Endothelial cell of umbilical vein (primary cell): ENCODE results near the gene COL18A1. TPM values are rescaled to one million over a fixed set of nuclear protein-coding genes. Genes with fewer than 3 reads are reported as not detected.

Experiments
- BruUV-seq: library from RNA; stranded (reverse); fragments of 400-500 nt; replicated peaks from 2 replicates; lab custom pipeline; 2021; lab: Mats Ljungman, UMichigan
- CTCF ChIA-PET: fragments of 300-600, 350-600 bp; sonication (Branson Sonifier 250); formaldehyde crosslinking; loops from one replicate; lab custom pipeline; 2021; ENCODE audit warnings: antibody characterized with exemption, inconsistent platforms; lab: Charles Lee
- POLR2A ChIA-PET: fragments of 300-600, 350-600 bp; sonication (Branson Sonifier 250); formaldehyde crosslinking; loops from one replicate; lab custom pipeline; 2021; ENCODE audit warnings: antibody characterized with exemption, inconsistent platforms; lab: Charles Lee
- DNase-seq: peaks from one replicate; pipeline ENCODE4 v3.0.0-alpha.2; 2011; ENCODE audit warnings: low read depth, low spot score
- FAIRE-seq: peaks from 2 replicates; lab custom pipeline; 2011; peaks lifted over from hg19 to GRCh38; lab: Jason Lieb, UNC
- H2AFZ ChIP-seq: 2 replicates; pipeline ENCODE4 v1.6.0; 2012; ENCODE audit warnings: low read depth, low read length, control low read depth, inconsistent platforms
- H3K27ac ChIP-seq: 2 replicates; pipeline ENCODE4 v1.5.1; 2011; ENCODE audit warnings: low read depth, mild to moderate bottlenecking, control low read depth, low read length, moderate library complexity; ENCODE audit not compliant: insufficient read depth
- H3K27me3 ChIP-seq, 2 experiments: 2 replicates each; pipeline versions ENCODE4 v1.6.0 to v1.6.1; 2011; ENCODE audit warnings: low read length in 2 of 2, mixed read lengths in 1 of 2; ENCODE audit not compliant: control insufficient read depth in 2 of 2, insufficient read depth in 2 of 2
- H3K36me3 ChIP-seq, 2 experiments: 2 replicates in 1 of 2; 3 replicates in 1 of 2; pipeline ENCODE4 v1.5.1; 2011; ENCODE audit warnings: low read length in 2 of 2, mild to moderate bottlenecking in 1 of 2, moderate library complexity in 1 of 2; ENCODE audit not compliant: control insufficient read depth in 2 of 2, insufficient read depth in 2 of 2; ENCODE audit errors: extremely low read depth in 1 of 2
- H3K4me1 ChIP-seq: 3 replicates; pipeline ENCODE4 v1.5.1; 2011; ENCODE audit warnings: mild to moderate bottlenecking, low read length; ENCODE audit not compliant: control insufficient read depth, insufficient read depth; ENCODE audit errors: extremely low read depth
- H3K4me2 ChIP-seq: 2 replicates; pipeline ENCODE4 v1.6.1; 2011; ENCODE audit warnings: low read length, control low read depth, mixed read lengths; ENCODE audit not compliant: insufficient read depth
- H3K4me3 ChIP-seq, 3 experiments: fragments of 200-600 bp in 1 of 3; sonication (generic), shearing (Covaris generic) in 1 of 3; replicated peaks in 1 of 3; 2 replicates each; pipeline ENCODE4 v1.5.1; 2011 to 2016; ENCODE audit warnings: control low read depth in 3 of 3, low read length in 3 of 3, mild to moderate bottlenecking in 2 of 3, inconsistent platforms in 1 of 3, low read depth in 1 of 3, moderate library complexity in 1 of 3; ENCODE audit not compliant: insufficient read depth in 1 of 3
- H3K79me2 ChIP-seq: 2 replicates; pipeline ENCODE4 v1.6.0; 2012; ENCODE audit warnings: low read length, inconsistent platforms; ENCODE audit not compliant: control insufficient read depth, insufficient read depth
- H3K9ac ChIP-seq: replicated peaks from 2 replicates; pipeline ENCODE3; 2011; ENCODE audit warnings: low read length, control low read depth; ENCODE audit not compliant: insufficient read depth; ENCODE audit errors: extremely low read depth
- H3K9me1 ChIP-seq: replicated peaks from 3 replicates; pipeline ENCODE4 v1.6.0; 2011; ENCODE audit warnings: mild to moderate bottlenecking, low read length; ENCODE audit not compliant: control insufficient read depth, insufficient read depth; ENCODE audit errors: extremely low read depth
- H3K9me3 ChIP-seq: replicated peaks from 2 replicates; pipeline ENCODE4 v1.5.1; 2012; ENCODE audit warnings: low read length, inconsistent platforms; ENCODE audit not compliant: control insufficient read depth, insufficient read depth
- H4K20me1 ChIP-seq: replicated peaks from 2 replicates; pipeline ENCODE3; 2011; ENCODE audit warnings: mild to moderate bottlenecking, low read length; ENCODE audit not compliant: control insufficient read depth, insufficient read depth; ENCODE audit errors: extremely low read depth
- EZH2 ChIP-seq: IDR thresholded peaks from 2 replicates; pipeline ENCODE4 v1.6.1; 2012; ENCODE audit warnings: borderline replicate concordance, low read depth, mild to moderate bottlenecking, moderate library complexity, low read length, inconsistent platforms; ENCODE audit not compliant: severe bottlenecking
- FOS ChIP-seq: IDR thresholded peaks from 2 replicates; pipeline ENCODE4 v1.6.1; 2011; ENCODE audit warnings: mild to moderate bottlenecking, low read length, moderate library complexity, borderline replicate concordance; ENCODE audit not compliant: insufficient read depth
- GATA2 ChIP-seq: IDR thresholded peaks from 2 replicates; pipeline ENCODE4 v1.7.0; 2011; ENCODE audit warnings: low read depth, mild to moderate bottlenecking, moderate library complexity, mixed read lengths, low read length; ENCODE audit not compliant: insufficient read length, insufficient read depth
- JUN ChIP-seq: IDR thresholded peaks from 2 replicates; pipeline ENCODE4 v1.6.1; 2011; ENCODE audit warnings: borderline replicate concordance, low read depth; ENCODE audit not compliant: insufficient read length, insufficient read depth
- MYC ChIP-seq: IDR thresholded peaks from one replicate; pipeline ENCODE4 v1.6.1; 2011; ENCODE audit warnings: mild to moderate bottlenecking, low read depth, low read length
- POLR2A ChIP-seq: IDR thresholded peaks from 2 replicates; pipeline ENCODE4 v1.6.1; 2012; ENCODE audit warnings: low read depth, mild to moderate bottlenecking, control low read depth, low read length
- POLR2AphosphoS5 ChIP-seq: IDR thresholded peaks from 2 replicates; pipeline ENCODE4 v1.6.1; 2012; ENCODE audit warnings: low read depth, mild to moderate bottlenecking, control low read depth, low read length, moderate library complexity; ENCODE audit not compliant: insufficient read depth
- dilution Hi-C: fragments of 300-500 bp; cut with MboI; formaldehyde crosslinking; loops from one replicate; pipeline ENCODE4 v1.15.0; 2019; ENCODE audit warnings: low sequenced_read_pairs; ENCODE audit not compliant: extremely low pct_ligation_motif_present
- intact Hi-C: fragments of 100-400 bp; cut with micrococcal nuclease; formaldehyde crosslinking; loops from one replicate; pipeline ENCODE4 v1.10.0; 2022
- polyA plus RNA-seq, 4 experiments: library from polyadenylated mRNA; depleted of rRNA in 3 of 4; stranded (reverse) in 3 of 4; unstranded in 1 of 4; fragments of >200 nt; gene quantifications; 2 replicates each; pipeline versions ENCODE4 v1.2.1 to v1.2.3, GENCODE V29; 2011 to 2012; ENCODE audit warnings: missing spikeins in 1 of 4
- total RNA-seq: library from RNA; stranded (reverse); gene quantifications from 2 replicates; pipeline ENCODE4 v1.2.3, GENCODE V29; 2021
- TF ChIP-seq, protein P1 (sequence below): IDR thresholded peaks from 2 replicates; pipeline ENCODE4 v1.6.1; 2011; ENCODE audit not compliant: insufficient read depth, insufficient read length
- TF ChIP-seq, protein P2 (sequence below), 2 donors: IDR thresholded peaks; 1 replicate in 1 of 2; 2 replicates in 1 of 2; pipeline ENCODE4 v1.5.1; 2011; ENCODE audit warnings: low read length in 2 of 2, mild to moderate bottlenecking in 2 of 2, moderate library complexity in 2 of 2, control low read depth in 1 of 2, inconsistent platforms in 1 of 2, low read depth in 1 of 2; ENCODE audit not compliant: insufficient read depth in 1 of 2; ENCODE audit errors: extremely low read depth in 1 of 2

Gene COL18A1
- total and polyA plus RNA-seq, 2 donors (not counting 3 experiments of a cell fraction or from before 2014, with no cell fraction given), result 198 to 252 TPM

- Histone ChIP-seq H3K4me2 (no peak overlapping the region), H3K36me3 (peaks cover 0 to 5% of the 10 kb centered on the region in 2 experiments), H3K4me3 (no peak overlapping the region), H3K79me2 (peaks cover 58% of the 10 kb centered on the region), H3K4me1 (no peaks in the 10 kb centered on the region), H3K27me3 (no peaks in the 10 kb centered on the region), H3K27ac (no peak overlapping the region), H3K9me1 (no peaks in the 10 kb centered on the region), H4K20me1 (no peaks in the 10 kb centered on the region), H3K9ac (no peak overlapping the region), H2AFZ (no peak overlapping the region), H3K9me3 (no peaks in the 10 kb centered on the region)
- ChIA-PET CTCF (no interaction called here), POLR2A (no interaction called here)
- dilution Hi-C loops, result no loop called here
- intact Hi-C loops, result no loop called here
- DNase-seq (no peak), FAIRE-seq (no peak)
- TF ChIP-seq, protein P1, sequence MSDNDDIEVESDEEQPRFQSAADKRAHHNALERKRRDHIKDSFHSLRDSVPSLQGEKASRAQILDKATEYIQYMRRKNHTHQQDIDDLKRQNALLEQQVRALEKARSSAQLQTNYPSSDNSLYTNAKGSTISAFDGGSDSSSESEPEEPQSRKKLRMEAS, result no peak
- TF ChIP-seq MYC (no peak), JUN (no peak), POLR2AphosphoS5 (no peak), GATA2 (no peak), EZH2 (no peak), FOS (no peak), POLR2A (no peak)
- TF ChIP-seq, protein P2, sequence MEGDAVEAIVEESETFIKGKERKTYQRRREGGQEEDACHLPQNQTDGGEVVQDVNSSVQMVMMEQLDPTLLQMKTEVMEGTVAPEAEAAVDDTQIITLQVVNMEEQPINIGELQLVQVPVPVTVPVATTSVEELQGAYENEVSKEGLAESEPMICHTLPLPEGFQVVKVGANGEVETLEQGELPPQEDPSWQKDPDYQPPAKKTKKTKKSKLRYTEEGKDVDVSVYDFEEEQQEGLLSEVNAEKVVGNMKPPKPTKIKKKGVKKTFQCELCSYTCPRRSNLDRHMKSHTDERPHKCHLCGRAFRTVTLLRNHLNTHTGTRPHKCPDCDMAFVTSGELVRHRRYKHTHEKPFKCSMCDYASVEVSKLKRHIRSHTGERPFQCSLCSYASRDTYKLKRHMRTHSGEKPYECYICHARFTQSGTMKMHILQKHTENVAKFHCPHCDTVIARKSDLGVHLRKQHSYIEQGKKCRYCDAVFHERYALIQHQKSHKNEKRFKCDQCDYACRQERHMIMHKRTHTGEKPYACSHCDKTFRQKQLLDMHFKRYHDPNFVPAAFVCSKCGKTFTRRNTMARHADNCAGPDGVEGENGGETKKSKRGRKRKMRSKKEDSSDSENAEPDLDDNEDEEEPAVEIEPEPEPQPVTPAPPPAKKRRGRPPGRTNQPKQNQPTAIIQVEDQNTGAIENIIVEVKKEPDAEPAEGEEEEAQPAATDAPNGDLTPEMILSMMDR (IDR thresholded peaks at IDR 0.05; ENCODE audit: extremely low read depth in 1 of 2, insufficient read depth in 1 of 2, low read depth in 1 of 2, low read length in 2 of 2), result no peak
- no TSS peak for BruUV-seq
Observed at GRCh38 chr21:45452696-45453307, 47.8 kb downstream of the COL18A1 start.
